Tibial nerve (tissue), 4 donors: ENCODE data around the gene SNCG. TPM values are rescaled to one million over a fixed set of nuclear protein-coding genes. Genes with fewer than 3 reads are reported as not detected.
A peak's percentile ranks its signal among the peaks of the same experiment; 100 is the strongest.
"Not testable (repeated sequence)": the region's sequence is repeated elsewhere in the genome, so short reads cannot be mapped to it uniquely, and the experiment has no call there.

ENCODE experiments used
- DNase-seq, 2 donors: peaks; one replicate each; pipeline ENCODE4 v3.0.0-alpha.2; 2019; ENCODE audit warnings: low spot score in 2 of 2
- H3K27ac ChIP-seq, 4 donors: fragments of 200-600 bp; sonication (generic) in 3 of 4; one replicate each; pipeline ENCODE4 v1.5.1; 2017 to 2019; ENCODE audit warnings: mild to moderate bottlenecking in 1 of 4
- H3K27me3 ChIP-seq, 2 donors: fragments of 200-600 bp; sonication (generic) in 1 of 2; one replicate each; pipeline versions ENCODE4 v1.5.1 to v1.6.0; 2017 to 2019
- H3K36me3 ChIP-seq, 3 donors: fragments of 200-600 bp; sonication (generic); one replicate each; pipeline ENCODE4 v1.5.1; 2018 to 2019
- H3K4me1 ChIP-seq, 4 donors: fragments of 200-600 bp; sonication (generic) in 3 of 4; one replicate each; pipeline ENCODE4 v1.5.1; 2017 to 2019
- H3K4me3 ChIP-seq, 4 donors: fragments of 200-600 bp; sonication (generic) in 3 of 4; one replicate each; pipeline ENCODE4 v1.5.1; 2017 to 2019; ENCODE audit warnings: mild to moderate bottlenecking in 1 of 4, moderate library complexity in 1 of 4
- H3K9me3 ChIP-seq, 4 donors: fragments of 200-600 bp; sonication (generic) in 3 of 4; one replicate each; pipeline ENCODE4 v1.5.1; 2017 to 2019
- CTCF ChIP-seq, 5 experiments: fragments of 200-600 bp in 3 of 5; fragments of 450-650 bp in 2 of 5; sonication (generic) in 3 of 5; IDR thresholded peaks; one replicate each; pipeline ENCODE4 v1.5.1; 2016 to 2019; ENCODE audit warnings: antibody characterized with exemption in 5 of 5, mild to moderate bottlenecking in 3 of 5, moderate library complexity in 2 of 5
- EP300 ChIP-seq, 2 donors: sonication (generic); formaldehyde crosslinking; IDR thresholded peaks; one replicate each; pipeline ENCODE4 v1.6.1; 2017; ENCODE audit warnings: antibody characterized with exemption in 2 of 2, mild to moderate bottlenecking in 1 of 2
- POLR2A ChIP-seq, 2 donors: fragments of 450-650 bp; IDR thresholded peaks; one replicate each; pipeline ENCODE4 v1.6.1; 2017; ENCODE audit warnings: antibody characterized with exemption in 2 of 2, mild to moderate bottlenecking in 2 of 2, moderate library complexity in 2 of 2
- whole genome bisulfite sequencing, 2 donors: methylation state at CpG; one replicate each; pipeline ENCODE4 v1.1.5; 2018; 5-methylcytosine and 5-hydroxymethylcytosine counted together
- total RNA-seq, 4 donors: library from RNA; depleted of rRNA; stranded (reverse); fragments of >200 nt; gene quantifications; one replicate each; pipeline ENCODE4 v1.1.0, GENCODE V29; 2016

Gene SNCG
- total RNA-seq, 4 donors from 2014 or later: 86.1 to 213 (median 119) TPM

DNA sequence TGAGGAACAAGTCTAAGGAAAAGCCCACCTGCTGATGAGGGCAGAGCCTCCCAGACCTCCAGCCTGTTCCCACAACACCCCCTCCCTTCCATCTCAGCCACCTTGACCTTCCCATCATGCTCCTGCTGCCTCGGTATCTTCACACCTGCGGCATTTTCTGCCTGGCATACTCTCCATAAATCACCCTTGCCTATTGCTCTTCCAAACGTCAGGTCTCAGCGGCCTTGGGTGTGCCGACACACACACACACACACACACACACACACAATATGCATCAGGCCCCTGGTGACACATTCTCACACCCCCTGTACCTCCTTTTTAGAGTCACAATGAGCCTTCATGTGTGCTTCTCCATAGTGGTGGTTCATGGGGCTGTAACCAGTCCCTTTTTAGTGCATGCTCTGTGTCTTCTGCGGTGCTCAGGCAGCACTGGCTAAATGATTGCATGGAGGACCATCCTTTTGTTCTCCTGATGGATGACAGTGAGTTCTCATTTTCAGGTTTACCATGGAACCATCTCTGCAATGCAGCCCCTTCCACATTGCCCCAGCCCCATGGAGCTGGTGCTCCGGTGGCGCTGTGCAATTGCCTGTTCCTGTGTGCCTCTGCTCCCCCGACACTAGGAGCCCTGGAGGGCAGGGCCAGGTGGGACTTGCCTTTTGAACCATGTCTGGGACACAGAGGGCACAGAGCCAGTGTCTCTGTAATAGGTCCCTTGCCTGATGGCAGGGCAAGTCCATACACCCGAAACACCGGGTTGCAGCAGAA, 14.4 kb downstream of the SNCG start:
- peaks cover 0 to 48% (median 24%) of the 10 kb centered on the region in 4 donors for H3K4me1 ChIP-seq
- no peak for TF ChIP-seq POLR2A (IDR thresholded peaks at IDR 0.05)
- TF ChIP-seq CTCF (IDR thresholded peaks at IDR 0.05): no peak
- TF ChIP-seq EP300 (IDR thresholded peaks at IDR 0.05): no peak
- H3K4me3 ChIP-seq: no peak overlapping the region
- 89 to 93% methylated on average over 10 to 11 of the region's 11 CpGs for WGBS, 2 donors
- H3K36me3 ChIP-seq: no peaks in the 10 kb centered on the region
- DNase-seq: no peak
- peak overlapping the region; percentile 94 to 100 (median 97) for H3K27ac ChIP-seq
- no peaks in the 10 kb centered on the region for H3K27me3 ChIP-seq
- no peaks in the 10 kb centered on the region for H3K9me3 ChIP-seq

DNA sequence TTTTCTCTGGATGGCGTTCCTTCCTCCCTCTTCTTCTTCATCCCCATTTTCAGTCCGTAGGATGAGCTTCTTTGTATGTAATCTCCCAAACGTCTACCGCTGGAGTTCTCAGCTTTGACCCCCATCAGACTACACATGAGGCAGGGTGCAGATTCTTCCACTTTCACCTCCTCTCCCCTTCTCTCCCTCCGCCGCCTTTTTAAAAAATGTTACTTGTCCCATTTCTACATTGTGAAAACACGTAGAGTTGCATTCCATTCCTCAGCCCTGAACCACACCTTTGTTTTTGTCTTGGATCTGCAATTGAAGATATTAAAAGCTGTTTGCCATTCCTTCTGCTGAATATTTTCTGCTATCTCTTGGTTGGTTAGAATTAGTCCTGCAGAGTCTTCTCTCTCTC, 16.1 kb downstream of the SNCG start:
- no peaks in the 10 kb centered on the region for H3K36me3 ChIP-seq
- no peaks in the 10 kb centered on the region for H3K9me3 ChIP-seq
- H3K27ac ChIP-seq: peak overlapping the region in 3 of 4 donors; percentile 94 to 100 (median 98)
- H3K4me1 ChIP-seq: peaks cover 0 to 51% (median 17%) of the 10 kb centered on the region in 4 donors
- no peaks in the 10 kb centered on the region for H3K27me3 ChIP-seq
- WGBS, 2 donors: 58 to 61% methylated on average over 7 of the region's 7 CpGs
- DNase-seq: no peak
- TF ChIP-seq POLR2A (IDR thresholded peaks at IDR 0.05) (no peak), CTCF (IDR thresholded peaks at IDR 0.05) (no peak), EP300 (IDR thresholded peaks at IDR 0.05) (peak in 1 of 2 donors; percentile 31)
- peak overlapping the region in 1 of 4 donors; percentile 20 for H3K4me3 ChIP-seq

DNA sequence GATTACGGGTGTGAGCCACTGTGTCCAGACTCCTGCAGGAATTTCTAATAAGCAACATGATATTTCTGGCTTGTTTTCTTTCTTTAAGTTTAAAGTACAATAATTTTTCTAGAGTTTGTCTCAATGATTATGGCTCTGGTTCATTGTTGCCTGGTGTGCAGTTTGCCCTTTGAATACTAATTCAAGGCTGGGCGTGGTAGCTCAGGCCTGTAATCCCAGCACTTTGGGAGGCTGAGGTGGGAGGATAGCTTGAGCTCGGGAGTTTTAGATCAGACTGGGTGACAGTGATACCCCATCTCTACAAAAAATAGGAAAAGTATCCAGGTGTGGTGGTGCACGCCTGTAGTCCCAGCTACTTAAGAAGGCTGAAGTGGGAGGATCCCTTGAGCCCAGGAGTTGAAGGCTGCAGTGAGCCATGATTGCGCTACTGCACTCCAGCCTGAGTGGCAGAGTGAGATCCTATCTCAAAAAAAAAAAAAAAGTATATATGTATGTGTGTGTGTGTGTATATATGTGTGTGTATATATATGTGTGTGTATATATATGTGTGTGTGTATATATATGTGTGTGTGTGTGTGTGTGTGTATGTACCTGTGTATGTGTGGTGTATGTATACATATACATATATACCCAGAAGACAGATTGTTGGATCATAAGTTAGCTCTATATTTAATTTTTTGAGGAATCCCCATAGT, 18.1 kb downstream of the SNCG start:
- Histone ChIP-seq H3K27ac (peak overlapping the region in 1 of 4 donors; percentile 100), H3K4me3 (no peak overlapping the region), H3K27me3 (no peaks in the 10 kb centered on the region), H3K36me3 (no peaks in the 10 kb centered on the region), H3K9me3 (no peaks in the 10 kb centered on the region), H3K4me1 (peaks cover 0 to 56% (median 20%) of the 10 kb centered on the region in 4 donors)
- DNase-seq: no peak
- TF ChIP-seq EP300 (IDR thresholded peaks at IDR 0.05) (no peak), POLR2A (IDR thresholded peaks at IDR 0.05) (no peak), CTCF (IDR thresholded peaks at IDR 0.05) (no peak)
- 97 to 98% methylated on average over 5 of the region's 5 CpGs for WGBS, 2 donors

DNA sequence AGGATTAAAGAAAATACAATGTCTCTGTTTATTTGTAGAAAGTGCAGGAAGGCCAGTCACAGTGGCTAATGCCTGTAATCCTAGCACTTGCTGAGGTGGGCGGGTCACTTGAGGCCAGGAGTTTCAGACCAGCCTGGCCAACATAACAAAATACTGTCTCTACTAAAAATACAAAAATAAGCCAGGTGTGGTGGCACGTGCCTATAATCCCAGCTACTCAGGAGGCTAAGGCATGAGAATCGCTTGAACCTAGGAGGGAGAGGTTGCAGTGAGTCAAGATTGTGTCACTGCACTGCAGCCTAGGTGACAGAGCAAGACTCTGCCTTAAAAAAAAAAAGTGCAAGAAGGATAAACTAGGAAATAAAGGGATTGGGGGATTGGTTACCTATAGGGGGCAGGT, 20.1 kb downstream of the SNCG start:
- H3K27me3 ChIP-seq: not testable (repeated sequence)
- peaks cover 0 to 39% (median 13%) of the 10 kb centered on the region in 4 donors for H3K4me1 ChIP-seq
- 75% methylated on average over 3 of the region's 3 CpGs for WGBS, 2 donors

GRCh38 chr10:86979296-86979818, 21.0 kb downstream of the SNCG start:
- TF ChIP-seq EP300 (IDR thresholded peaks at IDR 0.05) (no peak), CTCF (IDR thresholded peaks at IDR 0.05) (no peak), POLR2A (IDR thresholded peaks at IDR 0.05) (no peak)
- Histone ChIP-seq H3K9me3 (no peaks in the 10 kb centered on the region), H3K4me1 (peaks cover 0 to 30% (median 13%) of the 10 kb centered on the region in 4 donors), H3K36me3 (no peaks in the 10 kb centered on the region), H3K4me3 (no peak overlapping the region), H3K27ac (peak overlapping the region; percentile 45 to 86 (median 66)), H3K27me3 (no peaks in the 10 kb centered on the region)
- DNase-seq: no peak
- 78 to 80% methylated on average over 4 of the region's 4 CpGs for WGBS, 2 donors

More for the DNA sequence above, 20.1 kb downstream of the SNCG start:
- not testable (repeated sequence) for H3K4me3 ChIP-seq, H3K9me3 ChIP-seq, H3K36me3 ChIP-seq, DNase-seq
- peak overlapping the region in 3 of 4 donors; percentile 7 to 86 (median 85) for H3K27ac ChIP-seq
